GM12875 (cell line): Measurements from ENCODE around the gene ACP5.
"Not testable (repeated sequence)": the region's sequence is repeated elsewhere in the genome, so short reads cannot be mapped to it uniquely, and the experiment has no call there.

Source experiments
- H3K4me3 ChIP-seq: one replicate; pipeline ENCODE4 v1.5.1; 2011; ENCODE audit warnings: low read depth, low read length, control low read depth
- TF ChIP-seq, protein P1 (sequence below): IDR thresholded peaks from 2 replicates; pipeline ENCODE4 v1.5.1; 2011; ENCODE audit warnings: low read depth, mild to moderate bottlenecking, control low read depth, inconsistent platforms, low read length, moderate library complexity, borderline replicate concordance; ENCODE audit not compliant: insufficient read depth

The ACP5 gene

GRCh38 chr19:11611730-11612129 is 34.3 kb upstream of the ACP5 start:
- no peak overlapping the region for H3K4me3 ChIP-seq
- TF ChIP-seq, protein P1, sequence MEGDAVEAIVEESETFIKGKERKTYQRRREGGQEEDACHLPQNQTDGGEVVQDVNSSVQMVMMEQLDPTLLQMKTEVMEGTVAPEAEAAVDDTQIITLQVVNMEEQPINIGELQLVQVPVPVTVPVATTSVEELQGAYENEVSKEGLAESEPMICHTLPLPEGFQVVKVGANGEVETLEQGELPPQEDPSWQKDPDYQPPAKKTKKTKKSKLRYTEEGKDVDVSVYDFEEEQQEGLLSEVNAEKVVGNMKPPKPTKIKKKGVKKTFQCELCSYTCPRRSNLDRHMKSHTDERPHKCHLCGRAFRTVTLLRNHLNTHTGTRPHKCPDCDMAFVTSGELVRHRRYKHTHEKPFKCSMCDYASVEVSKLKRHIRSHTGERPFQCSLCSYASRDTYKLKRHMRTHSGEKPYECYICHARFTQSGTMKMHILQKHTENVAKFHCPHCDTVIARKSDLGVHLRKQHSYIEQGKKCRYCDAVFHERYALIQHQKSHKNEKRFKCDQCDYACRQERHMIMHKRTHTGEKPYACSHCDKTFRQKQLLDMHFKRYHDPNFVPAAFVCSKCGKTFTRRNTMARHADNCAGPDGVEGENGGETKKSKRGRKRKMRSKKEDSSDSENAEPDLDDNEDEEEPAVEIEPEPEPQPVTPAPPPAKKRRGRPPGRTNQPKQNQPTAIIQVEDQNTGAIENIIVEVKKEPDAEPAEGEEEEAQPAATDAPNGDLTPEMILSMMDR, result no peak

DNA sequence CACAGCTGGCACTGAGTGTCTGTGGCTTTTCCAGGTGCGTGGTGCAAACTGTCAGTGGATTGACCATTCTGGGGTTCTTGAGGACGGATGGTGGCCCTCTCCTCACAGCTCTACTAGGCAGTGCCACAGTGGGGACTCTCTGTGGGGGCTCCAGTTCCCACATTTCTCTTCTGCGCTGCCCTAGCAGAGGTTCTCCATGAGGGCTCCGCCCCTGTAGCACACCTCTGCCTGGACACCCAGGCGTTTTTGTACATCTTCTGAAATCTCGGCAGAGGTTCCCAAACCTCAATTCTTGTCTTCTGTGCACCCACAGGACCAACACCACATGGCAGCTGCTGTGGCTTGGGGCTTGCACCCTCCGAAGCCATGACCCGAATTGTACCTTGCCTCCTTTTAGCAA is 29.0 kb upstream of the ACP5 start:
- TF ChIP-seq, protein P1, result no peak
- no peak overlapping the region for H3K4me3 ChIP-seq

DNA sequence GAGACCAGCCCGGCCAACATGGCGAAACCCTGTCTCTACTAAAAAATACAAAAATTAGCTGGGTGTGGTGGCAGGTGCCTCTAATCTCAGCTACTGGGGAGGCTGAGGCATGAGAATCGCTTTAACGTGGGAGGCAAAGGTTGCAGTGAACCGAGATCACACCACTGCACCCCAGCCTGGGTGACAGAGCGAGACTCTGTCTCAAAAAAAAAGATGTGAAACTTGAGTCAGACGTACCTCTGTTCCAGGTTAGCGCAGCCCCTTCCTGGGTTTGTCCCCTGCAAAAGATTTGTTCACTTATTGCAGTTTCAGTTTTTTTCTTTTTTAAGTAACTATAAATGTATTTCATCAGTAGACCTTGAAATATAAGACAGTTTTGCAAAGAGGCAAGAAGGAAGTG is 22.3 kb upstream of the ACP5 start:
- H3K4me3 ChIP-seq, result not testable (repeated sequence)

GRCh38 chr19:11598746-11599145 is 21.3 kb upstream of the ACP5 start:
- TF ChIP-seq, protein P1, result no peak
- H3K4me3 ChIP-seq, result no peak overlapping the region

GRCh38 chr19:11598103-11598483 is 20.6 kb upstream of the ACP5 start:
- TF ChIP-seq, protein P1, result no peak
- H3K4me3 ChIP-seq, result peak overlapping the region; percentile 98

DNA sequence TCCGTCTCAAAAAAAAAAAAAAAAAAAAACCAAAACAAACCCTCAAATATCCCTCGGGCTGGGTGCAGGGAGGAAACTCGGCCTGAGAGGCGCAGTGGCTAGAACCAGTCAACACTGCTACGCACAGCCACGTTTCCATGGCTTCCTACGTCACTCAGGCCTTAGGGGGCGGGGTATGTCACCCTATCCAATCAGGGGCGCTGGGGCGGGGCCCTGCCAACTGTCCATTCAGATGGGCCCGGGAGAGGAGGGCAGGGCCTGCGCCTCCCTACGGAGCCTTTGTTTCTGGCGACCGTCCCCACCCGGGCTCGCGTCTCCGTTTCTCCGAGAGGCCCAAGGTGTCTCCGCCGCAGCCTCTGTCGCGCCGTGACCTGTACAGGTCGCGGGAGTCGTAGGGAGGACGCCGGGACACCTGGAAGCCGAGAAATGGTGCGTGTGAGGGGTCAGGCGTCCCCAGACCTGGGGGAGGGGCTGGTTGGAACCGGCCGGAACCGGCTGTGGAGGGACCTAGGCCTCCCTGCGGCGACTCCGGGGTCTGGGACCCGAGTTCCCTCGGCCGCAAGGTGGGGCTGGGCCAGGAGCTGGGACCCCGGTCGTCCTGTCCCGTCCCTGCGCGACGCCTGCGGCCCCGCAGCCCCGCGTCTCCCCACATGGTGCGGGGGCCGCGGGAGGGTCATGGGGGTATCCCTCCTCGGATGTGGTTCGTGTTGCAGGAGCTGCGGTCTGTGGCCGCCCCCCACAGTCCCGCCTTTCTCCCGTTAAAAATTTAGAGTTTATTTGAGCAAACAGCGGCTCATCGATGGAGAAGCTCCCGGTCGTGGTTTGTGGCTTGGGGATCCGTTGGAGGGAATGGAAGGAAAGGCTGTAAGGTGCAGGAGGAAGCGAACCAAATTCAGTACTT is 20.0 kb upstream of the ACP5 start, which contains the start of gene ZNF627:
Gene ZNF627 (plus strand): TSS at position 282 of the 901 bp plus-strand sequence. CDS start 145 bp downstream, at position 427.
- H3K4me3 ChIP-seq, result peak within 1 kb of the TSS; percentile 98
- TF ChIP-seq, protein P1, result no peak

- TF ChIP-seq, protein P1, result no peak
- no peak overlapping the region for H3K4me3 ChIP-seq
These were observed 18.7 kb upstream of the ACP5 start for GRCh38 chr19:11596156-11596555.
